Naive thymus-derived CD4-positive, alpha-beta T cell (primary cell): Measurements from ENCODE around the gene SLC66A2. TPM values are rescaled to one million over a fixed set of nuclear protein-coding genes. Genes with fewer than 3 reads are reported as not detected.

ENCODE experiments used
- polyA plus RNA-seq, 2 donors: library from polyadenylated mRNA; unstranded; fragments of 300-500 nt; fragmentation: Illumina TruSeq; gene quantifications; one replicate each; pipeline ENCODE4 v1.2.3, GENCODE V29; 2021
- total RNA-seq, 6 experiments: library from RNA in 5 of 6; stranded (reverse) in 5 of 6; gene quantifications; 1 replicate in 5 of 6; 2 replicates in 1 of 6; pipeline ENCODE4 v1.2.3 and lab custom pipeline; 2021 to 2026

Gene SLC66A2
- total and polyA plus RNA-seq, 7 experiments from 2014 or later, result 14.9 to 106 (median 34.1) TPM

Other genes with a start within 250 kb of the SLC66A2 start
- not detected for gene KCNG2, start 153.7 kb downstream of the SLC66A2 start, total RNA-seq
- gene KCNG2, start 153.7 kb downstream of the SLC66A2 start, polyA plus RNA-seq, result not detected
- 10 to 100 TPM; 13.7 to 44.9 (median 41.7) TPM for gene HSBP1L1, start 13.0 kb upstream of the SLC66A2 start, total RNA-seq
- 10 to 100 TPM; 21.9 to 32.4 TPM for gene HSBP1L1, start 13.0 kb upstream of the SLC66A2 start, polyA plus RNA-seq
- 100 to 1,000 TPM in 1 of 5 experiments, 10 to 100 TPM in 4; 56.9 to 107 (median 69.7) TPM for gene TXNL4A, start 36.9 kb upstream of the SLC66A2 start, total RNA-seq
- gene TXNL4A, start 36.9 kb upstream of the SLC66A2 start, polyA plus RNA-seq, result 100 to 1,000 TPM; 165 to 205 TPM
- gene RBFA, start 82.8 kb upstream of the SLC66A2 start, total RNA-seq, result 10 to 100 TPM; 17.6 to 23.5 (median 21.7) TPM
- gene RBFA, start 82.8 kb upstream of the SLC66A2 start, polyA plus RNA-seq, result 10 to 100 TPM; 14.6 to 15.7 TPM
- gene ADNP2, start 157.6 kb upstream of the SLC66A2 start, total RNA-seq, result 10 to 100 TPM; 18.4 to 41.4 (median 25.3) TPM
- 10 to 100 TPM; 10.3 to 10.7 TPM for gene ADNP2, start 157.6 kb upstream of the SLC66A2 start, polyA plus RNA-seq